Panc1 (cell line): ENCODE data around the gene UQCRH. TPM values are rescaled to one million over a fixed set of nuclear protein-coding genes. Genes with fewer than 3 reads are reported as not detected.

Experiments
- ATAC-seq: fragments of 200-7000 bp; cut with Tn5 transposase; 2 replicates; pipeline ENCODE4 v1.9.1; 2020; ENCODE audit warnings: mild to moderate bottlenecking, moderate library complexity
- BruUV-seq: library from RNA; stranded (reverse); fragments of 400-500 nt; replicated peaks from 2 replicates; lab custom pipeline; 2021; lab: Mats Ljungman, UMichigan
- CTCF ChIA-PET: fragments of 300-600 bp; sonication (Branson Sonifier 250); formaldehyde crosslinking; loops from one replicate; lab custom pipeline; 2022; ENCODE audit warnings: antibody characterized with exemption; lab: Charles Lee
- POLR2A ChIA-PET: fragments of 300-600 bp; sonication (Branson Sonifier 250); formaldehyde crosslinking; loops from one replicate; lab custom pipeline; 2022; ENCODE audit warnings: antibody characterized with exemption; lab: Charles Lee
- DNase-seq: peaks from one replicate; pipeline ENCODE4 v3.0.0-alpha.2; 2010; ENCODE audit warnings: low read depth, low spot score
- H3K27ac ChIP-seq: 2 replicates; pipeline ENCODE4 v1.5.1; 2011; ENCODE audit warnings: mild to moderate bottlenecking, low read length, inconsistent platforms
- H3K27me3 ChIP-seq: fragments of 200-500 bp; sonication (Bioruptor generic); 2 replicates; pipeline ENCODE4 v1.6.0; 2014; ENCODE audit warnings: low read length, inconsistent platforms; ENCODE audit not compliant: control insufficient read depth, insufficient read depth
- H3K36me3 ChIP-seq: fragments of 200-500 bp; sonication (Bioruptor generic); 2 replicates; pipeline ENCODE4 v1.5.1; 2014; ENCODE audit warnings: inconsistent platforms, mild to moderate bottlenecking, low read length, moderate library complexity; ENCODE audit not compliant: control insufficient read depth, insufficient read depth
- H3K4me1 ChIP-seq: 2 replicates; pipeline ENCODE4 v1.5.1; 2011; ENCODE audit warnings: inconsistent platforms, mild to moderate bottlenecking, low read length, moderate library complexity; ENCODE audit not compliant: control insufficient read depth, insufficient read depth
- H3K4me3 ChIP-seq, 2 experiments: 2 replicates each; pipeline ENCODE4 v1.5.1; 2011 to 2012; ENCODE audit warnings: low read depth in 2 of 2, low read length in 2 of 2, mild to moderate bottlenecking in 2 of 2, inconsistent platforms in 1 of 2, moderate library complexity in 1 of 2
- H3K9me3 ChIP-seq: fragments of 200-500 bp; sonication (Bioruptor generic); 2 replicates; pipeline ENCODE4 v1.5.1; 2014; ENCODE audit warnings: low read depth, mild to moderate bottlenecking, inconsistent platforms, low read length, moderate library complexity; ENCODE audit not compliant: control insufficient read depth, insufficient read depth
- CTCF ChIP-seq: fragments of 450-650 bp; IDR thresholded peaks from 2 replicates; pipeline ENCODE4 v1.5.1; 2017; ENCODE audit warnings: mild to moderate bottlenecking
- POLR2AphosphoS5 ChIP-seq: IDR thresholded peaks from 2 replicates; pipeline ENCODE4 v1.6.1; 2012; ENCODE audit warnings: mild to moderate bottlenecking, low read depth, low read length, moderate library complexity
- REST ChIP-seq, 2 experiments: IDR thresholded peaks; 2 replicates each; pipeline ENCODE4 v1.6.1; 2011 to 2012; ENCODE audit warnings: low read depth in 2 of 2, control low read depth in 1 of 2, low read length in 1 of 2, mild to moderate bottlenecking in 1 of 2, moderate library complexity in 1 of 2; ENCODE audit not compliant: insufficient read depth in 1 of 2
- SIN3A ChIP-seq: IDR thresholded peaks from 2 replicates; pipeline ENCODE4 v1.6.1; 2012; ENCODE audit warnings: low read depth, mild to moderate bottlenecking, low read length, moderate library complexity, borderline replicate concordance; ENCODE audit not compliant: insufficient read depth
- TCF7L2 ChIP-seq: IDR thresholded peaks from 2 replicates; pipeline ENCODE4 v1.6.1; 2011; ENCODE audit warnings: mild to moderate bottlenecking, low read depth, low read length, inconsistent platforms
- in situ Hi-C: cut with HindIII; loops from 2 replicates; pipeline ENCODE4 v1.10.0; 2016; ENCODE audit warnings: low sequenced_read_pairs, low pct_unique_long_range_greater_than_20kb
- intact Hi-C: fragments of 100-400 bp; cut with micrococcal nuclease; formaldehyde crosslinking; loops from one replicate; pipeline ENCODE4 v1.10.0; 2022; ENCODE audit not compliant: unreplicated experiment
- total RNA-seq: library from RNA; stranded (reverse); gene quantifications from one replicate; pipeline ENCODE4 v1.2.1, GENCODE V29; 2021; ENCODE audit not compliant: unreplicated experiment

UQCRH gene
- total RNA-seq, 1 experiment from 2014 or later, result 498 TPM

GRCh38 chr1:46280092-46280491, 23.4 kb upstream of the UQCRH start:
- no peak for DNase-seq
- no TSS peak for BruUV-seq
- CTCF ChIA-PET, result no interaction called here
- Histone ChIP-seq H3K9me3 (no peaks in the 10 kb centered on the region), H3K36me3 (peaks cover 7% of the 10 kb centered on the region), H3K27ac (no peak overlapping the region), H3K27me3 (no peaks in the 10 kb centered on the region), H3K4me1 (no peaks in the 10 kb centered on the region), H3K4me3 (no peak overlapping the region)
- POLR2A ChIA-PET, result interaction anchor here (0.5 kb wide), 1 partner anchor 8 kb away, joined by 14 read pairs; no protein-coding TSS in a partner anchor
- ATAC-seq, result no peak
- intact Hi-C loops (no loop called here), in situ Hi-C loops (no loop called here)
- TF ChIP-seq TCF7L2 (no peak), POLR2AphosphoS5 (no peak), REST (IDR thresholded peaks at IDR 0.05; ENCODE audit: insufficient read depth in 1 of 2, low read depth in 2 of 2, low read length in 1 of 2) (no peak), CTCF (no peak), SIN3A (no peak)

GRCh38 chr1:46281021-46281420, 22.5 kb upstream of the UQCRH start:
- Histone ChIP-seq H3K4me1 (no peaks in the 10 kb centered on the region), H3K9me3 (no peaks in the 10 kb centered on the region), H3K27ac (no peak overlapping the region), H3K36me3 (peaks cover 3% of the 10 kb centered on the region), H3K27me3 (no peaks in the 10 kb centered on the region), H3K4me3 (no peak overlapping the region)
- DNase-seq (no peak), ATAC-seq (0 out of 2 replicates have a peak, but pooled peaks have one; percentile 3)
- in situ Hi-C loops (no loop called here), intact Hi-C loops (no loop called here)
- BruUV-seq, result no TSS peak
- POLR2A ChIA-PET, result no interaction called here
- CTCF ChIA-PET, result no interaction called here
- no peak for TF ChIP-seq CTCF
- no peak for TF ChIP-seq POLR2AphosphoS5
- no peak for TF ChIP-seq REST (IDR thresholded peaks at IDR 0.05; ENCODE audit: insufficient read depth in 1 of 2, low read depth in 2 of 2, low read length in 1 of 2)
- no peak for TF ChIP-seq SIN3A
- no peak for TF ChIP-seq TCF7L2
